Osteoblast (primary cell): ENCODE measurements around the gene ILRUN. TPM values are rescaled to one million over a fixed set of nuclear protein-coding genes. Genes with fewer than 3 reads are reported as not detected.
"Not testable (repeated sequence)": the region's sequence is repeated elsewhere in the genome, so short reads cannot be mapped to it uniquely, and the experiment has no call there.

ENCODE experiments used
- DNase-seq: peaks from one replicate; pipeline ENCODE4 v3.0.0; 2011; ENCODE audit warnings: low spot score, mixed read lengths; ENCODE audit not compliant: insufficient read length; ENCODE audit errors: missing footprints
- H2AFZ ChIP-seq: 2 replicates; pipeline ENCODE4 v1.6.0; 2011; ENCODE audit warnings: mild to moderate bottlenecking, low read length
- H3K27ac ChIP-seq: 2 replicates; pipeline ENCODE4 v1.5.1; 2011; ENCODE audit warnings: mild to moderate bottlenecking, low read depth, low read length, moderate library complexity
- H3K27me3 ChIP-seq: 2 replicates; pipeline ENCODE4 v1.6.0; 2012; ENCODE audit warnings: mild to moderate bottlenecking, control low read depth, inconsistent platforms, low read length, moderate library complexity; ENCODE audit not compliant: insufficient read depth
- H3K36me3 ChIP-seq: 2 replicates; pipeline ENCODE4 v1.5.1; 2011; ENCODE audit warnings: mild to moderate bottlenecking, low read length, control low read depth, moderate library complexity; ENCODE audit not compliant: insufficient read depth
- H3K4me1 ChIP-seq: 2 replicates; pipeline ENCODE4 v1.5.1; 2011; ENCODE audit warnings: mild to moderate bottlenecking, low read length, control low read depth, moderate library complexity; ENCODE audit not compliant: insufficient read depth
- H3K4me2 ChIP-seq: 2 replicates; pipeline ENCODE4 v1.6.0; 2011; ENCODE audit warnings: mild to moderate bottlenecking, low read length; ENCODE audit not compliant: insufficient read depth
- H3K4me3 ChIP-seq: fragments of 200-600 bp; sonication (generic); 3 replicates; pipeline ENCODE4 v1.5.1; 2012; ENCODE audit warnings: mild to moderate bottlenecking, low read length, inconsistent platforms; ENCODE audit not compliant: insufficient read depth
- H3K79me2 ChIP-seq: 2 replicates; pipeline ENCODE4 v1.6.0; 2012; ENCODE audit warnings: mild to moderate bottlenecking, low read length, control low read depth, inconsistent platforms; ENCODE audit not compliant: insufficient read depth
- H3K9me3 ChIP-seq: 2 replicates; pipeline ENCODE4 v1.5.1; 2011; ENCODE audit warnings: low read depth, low read length, control low read depth
- H4K20me1 ChIP-seq: 2 replicates; pipeline ENCODE4 v1.6.0; 2012; ENCODE audit warnings: mild to moderate bottlenecking, low read length, control low read depth; ENCODE audit not compliant: insufficient read depth
- total RNA-seq: library from RNA; depleted of rRNA; stranded (reverse); fragments of >200 nt; gene quantifications from 2 replicates; pipeline ENCODE4 v1.2.3, GENCODE V29; 2012
- TF ChIP-seq, protein P1 (sequence below): IDR thresholded peaks from 2 replicates; pipeline ENCODE4 v1.5.1; 2011; ENCODE audit warnings: mild to moderate bottlenecking, low read depth, low read length, moderate library complexity; ENCODE audit errors: extremely low read depth

The ILRUN gene
- total RNA-seq, 1 donor: 38.0 TPM

DNA sequence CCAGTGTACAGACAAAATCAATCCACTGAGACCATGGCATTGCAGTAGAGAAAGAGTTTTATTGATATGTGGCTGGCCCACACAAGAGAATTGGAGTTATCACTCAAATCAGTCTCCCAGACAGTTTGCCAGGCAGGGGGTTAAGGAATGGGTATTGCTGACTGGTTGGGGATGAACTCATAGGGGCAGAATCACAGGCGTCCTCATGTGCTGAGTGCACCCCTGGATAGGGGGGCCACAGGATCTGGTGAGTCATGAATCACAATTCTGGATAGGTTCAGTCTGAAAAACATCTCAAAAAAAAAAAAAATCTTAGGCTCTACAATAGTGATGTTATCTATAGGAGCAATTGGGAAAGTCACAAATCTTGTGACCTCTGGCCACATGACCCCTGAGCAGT, 29.5 kb upstream of the ILRUN start:
- Histone ChIP-seq H4K20me1 (no peaks in the 10 kb centered on the region), H3K27me3 (no peaks in the 10 kb centered on the region)
- DNase-seq: no peak

DNA sequence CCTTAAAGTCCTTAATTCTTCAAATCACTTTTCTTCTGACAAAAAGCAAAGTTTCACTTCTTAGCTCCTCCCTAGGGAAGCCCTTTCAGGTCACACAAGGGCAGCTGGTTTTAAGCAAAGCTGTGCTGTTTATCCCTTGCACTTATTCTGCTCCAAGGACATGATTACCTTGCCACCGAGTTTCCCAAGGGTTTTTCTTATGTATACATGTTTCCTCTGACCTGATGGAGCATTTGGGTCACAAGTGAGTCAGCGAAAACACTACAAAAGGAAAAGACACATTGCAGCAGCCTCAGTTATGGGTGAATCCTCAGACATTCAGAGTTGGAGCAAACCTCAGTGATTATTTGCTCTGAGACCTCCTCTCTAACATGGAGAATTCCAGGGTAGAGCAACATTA, 26.6 kb upstream of the ILRUN start:
- no peaks in the 10 kb centered on the region for H4K20me1 ChIP-seq
- H3K9me3 ChIP-seq: no peaks in the 10 kb centered on the region
- TF ChIP-seq, protein P1, sequence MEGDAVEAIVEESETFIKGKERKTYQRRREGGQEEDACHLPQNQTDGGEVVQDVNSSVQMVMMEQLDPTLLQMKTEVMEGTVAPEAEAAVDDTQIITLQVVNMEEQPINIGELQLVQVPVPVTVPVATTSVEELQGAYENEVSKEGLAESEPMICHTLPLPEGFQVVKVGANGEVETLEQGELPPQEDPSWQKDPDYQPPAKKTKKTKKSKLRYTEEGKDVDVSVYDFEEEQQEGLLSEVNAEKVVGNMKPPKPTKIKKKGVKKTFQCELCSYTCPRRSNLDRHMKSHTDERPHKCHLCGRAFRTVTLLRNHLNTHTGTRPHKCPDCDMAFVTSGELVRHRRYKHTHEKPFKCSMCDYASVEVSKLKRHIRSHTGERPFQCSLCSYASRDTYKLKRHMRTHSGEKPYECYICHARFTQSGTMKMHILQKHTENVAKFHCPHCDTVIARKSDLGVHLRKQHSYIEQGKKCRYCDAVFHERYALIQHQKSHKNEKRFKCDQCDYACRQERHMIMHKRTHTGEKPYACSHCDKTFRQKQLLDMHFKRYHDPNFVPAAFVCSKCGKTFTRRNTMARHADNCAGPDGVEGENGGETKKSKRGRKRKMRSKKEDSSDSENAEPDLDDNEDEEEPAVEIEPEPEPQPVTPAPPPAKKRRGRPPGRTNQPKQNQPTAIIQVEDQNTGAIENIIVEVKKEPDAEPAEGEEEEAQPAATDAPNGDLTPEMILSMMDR: no peak
- no peak for DNase-seq
- no peak overlapping the region for H3K4me2 ChIP-seq
- no peak overlapping the region for H3K4me3 ChIP-seq
- peak overlapping the region; percentile 18 for H2AFZ ChIP-seq
- H3K4me1 ChIP-seq: peaks cover 4% of the 10 kb centered on the region
- H3K79me2 ChIP-seq: no peaks in the 10 kb centered on the region
- no peak overlapping the region for H3K27ac ChIP-seq
- H3K27me3 ChIP-seq: no peaks in the 10 kb centered on the region
- H3K36me3 ChIP-seq: no peaks in the 10 kb centered on the region

More for the DNA sequence above, 29.5 kb upstream of the ILRUN start:
- no peak overlapping the region for H3K4me3 ChIP-seq
- H3K36me3 ChIP-seq: no peaks in the 10 kb centered on the region
- no peak overlapping the region for H3K4me2 ChIP-seq
- H3K79me2 ChIP-seq: no peaks in the 10 kb centered on the region
- no peak overlapping the region for H2AFZ ChIP-seq
- no peak overlapping the region for H3K27ac ChIP-seq
- H3K4me1 ChIP-seq: no peaks in the 10 kb centered on the region
- TF ChIP-seq, protein P1: no peak
- no peaks in the 10 kb centered on the region for H3K9me3 ChIP-seq

DNA sequence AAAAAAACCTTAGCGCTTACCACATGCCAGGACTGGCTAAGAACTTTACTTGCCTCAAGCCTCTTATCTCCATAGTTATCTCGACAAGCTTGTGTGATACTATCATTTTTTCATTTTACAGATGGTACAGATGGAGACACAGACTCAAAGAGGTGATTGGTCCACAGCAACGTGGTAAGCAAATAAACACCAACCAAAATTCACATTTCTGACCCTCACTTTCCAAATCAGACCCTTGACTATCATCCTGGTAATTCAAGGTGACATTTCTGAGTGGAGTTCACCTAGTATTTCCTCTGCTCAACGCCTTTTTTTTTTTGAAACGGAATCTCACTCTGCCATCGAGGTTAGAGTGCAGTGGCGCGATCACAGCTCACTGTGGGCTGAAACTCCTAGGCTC, 25.9 kb upstream of the ILRUN start:
- Histone ChIP-seq H4K20me1 (no peaks in the 10 kb centered on the region), H3K9me3 (no peaks in the 10 kb centered on the region), H3K36me3 (no peaks in the 10 kb centered on the region), H3K4me2 (no peak overlapping the region), H2AFZ (no peak overlapping the region), H3K79me2 (no peaks in the 10 kb centered on the region), H3K27me3 (no peaks in the 10 kb centered on the region), H3K4me3 (no peak overlapping the region), H3K4me1 (peaks cover 4% of the 10 kb centered on the region), H3K27ac (no peak overlapping the region)
- TF ChIP-seq, protein P1: no peak
- no peak for DNase-seq

DNA sequence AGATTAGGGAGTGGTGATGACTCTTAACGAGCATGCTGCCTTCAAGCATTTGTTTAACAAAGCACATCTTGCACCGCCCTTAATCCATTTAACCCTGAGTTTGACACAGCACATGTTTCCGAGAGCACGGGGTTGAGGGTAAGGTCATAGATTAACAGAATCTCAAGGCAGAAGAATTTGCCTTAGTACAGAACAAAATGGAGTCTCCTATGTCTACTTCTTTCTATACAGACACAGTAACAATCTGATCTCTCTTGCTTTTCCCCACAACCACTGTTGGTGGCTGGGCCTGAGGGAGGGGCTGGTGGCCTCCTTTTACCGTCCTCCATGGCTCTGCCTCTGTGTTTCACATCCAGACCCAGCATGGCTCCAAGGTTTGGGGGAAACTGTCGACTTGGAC, 23.6 kb upstream of the ILRUN start:
- not testable (repeated sequence) for H3K36me3 ChIP-seq, H4K20me1 ChIP-seq, H3K4me3 ChIP-seq, H3K4me2 ChIP-seq, H2AFZ ChIP-seq, H3K27me3 ChIP-seq, DNase-seq, H3K79me2 ChIP-seq, H3K4me1 ChIP-seq, H3K9me3 ChIP-seq, H3K27ac ChIP-seq

DNA sequence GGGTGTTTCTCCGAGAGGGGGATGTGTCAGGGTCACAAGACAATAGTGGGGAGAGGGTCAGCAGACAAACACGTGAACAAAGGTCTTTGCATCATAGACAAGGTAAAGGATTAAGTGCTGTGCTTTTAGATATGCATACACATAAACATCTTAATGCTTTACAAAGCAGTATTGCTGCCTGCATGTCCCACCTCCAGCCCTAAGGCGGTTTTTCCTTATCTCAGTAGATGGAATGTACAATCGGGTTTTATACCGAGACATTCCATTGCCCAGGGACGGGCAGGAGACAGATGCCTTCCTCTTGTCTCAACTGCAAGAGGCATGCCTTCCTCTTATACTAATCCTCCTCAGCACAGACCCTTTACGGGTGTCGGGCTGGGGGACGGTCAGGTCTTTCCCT, 23.1 kb upstream of the ILRUN start:
- not testable (repeated sequence) for H3K4me3 ChIP-seq, DNase-seq, H3K36me3 ChIP-seq, H3K4me1 ChIP-seq, H3K79me2 ChIP-seq, H3K27me3 ChIP-seq, H4K20me1 ChIP-seq, H3K9me3 ChIP-seq, H3K4me2 ChIP-seq, H3K27ac ChIP-seq, H2AFZ ChIP-seq
